NOMO-1 treated with DMSO at 0.1 percent for 48 hours (cell line): ENCODE results near the gene TAF13.
A peak's percentile ranks its signal among the peaks of the same experiment; 100 is the strongest.
"Not testable (repeated sequence)": the region's sequence is repeated elsewhere in the genome, so short reads cannot be mapped to it uniquely, and the experiment has no call there.

Experiments
- DNase-seq: peaks from one replicate; lab custom pipeline; 2025; ENCODE audit not compliant: unreplicated experiment; lab: John Stamatoyannopoulos, UW

TAF13 gene

DNA sequence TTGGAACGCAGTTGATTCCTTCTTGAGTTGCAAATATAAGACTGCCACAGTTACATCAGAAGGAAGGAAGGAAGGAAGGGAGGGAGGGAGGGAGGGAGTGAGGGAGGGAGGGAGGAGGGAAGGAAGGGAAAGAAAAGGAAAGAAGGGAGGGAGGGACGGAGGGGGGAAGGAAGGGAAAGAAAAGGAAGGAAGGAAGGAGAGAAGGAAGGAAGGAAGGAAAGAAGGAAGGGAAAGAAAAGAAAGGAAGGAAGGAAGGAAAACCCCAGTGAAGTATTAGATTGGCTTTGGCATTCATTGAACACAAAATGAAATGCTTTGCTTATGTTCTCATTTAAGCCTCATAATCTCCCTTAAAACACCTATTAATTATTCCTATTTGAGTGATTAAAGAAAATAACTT lies 27.5 kb downstream of the TAF13 start:
- no peak for DNase-seq

DNA sequence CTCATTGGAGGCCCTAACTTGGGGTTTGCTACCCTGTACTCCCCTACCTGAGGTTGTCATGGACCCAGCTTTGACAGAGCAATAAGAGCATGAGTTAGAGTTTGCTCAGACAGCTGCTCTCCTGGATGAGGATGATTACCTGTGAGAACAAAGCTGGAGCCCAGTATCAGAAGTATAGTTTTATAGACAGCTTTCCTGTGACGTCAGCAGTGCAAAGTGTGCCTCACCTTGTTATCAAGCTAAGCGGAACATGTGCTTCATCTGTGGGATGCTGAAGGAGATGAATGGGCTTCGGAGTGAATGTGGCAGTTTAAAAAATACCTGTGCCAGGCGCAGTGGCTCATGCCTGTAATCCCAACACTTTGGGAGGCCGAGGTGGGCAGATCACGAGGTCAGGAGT lies 28.5 kb downstream of the TAF13 start:
- DNase-seq = no peak

DNA sequence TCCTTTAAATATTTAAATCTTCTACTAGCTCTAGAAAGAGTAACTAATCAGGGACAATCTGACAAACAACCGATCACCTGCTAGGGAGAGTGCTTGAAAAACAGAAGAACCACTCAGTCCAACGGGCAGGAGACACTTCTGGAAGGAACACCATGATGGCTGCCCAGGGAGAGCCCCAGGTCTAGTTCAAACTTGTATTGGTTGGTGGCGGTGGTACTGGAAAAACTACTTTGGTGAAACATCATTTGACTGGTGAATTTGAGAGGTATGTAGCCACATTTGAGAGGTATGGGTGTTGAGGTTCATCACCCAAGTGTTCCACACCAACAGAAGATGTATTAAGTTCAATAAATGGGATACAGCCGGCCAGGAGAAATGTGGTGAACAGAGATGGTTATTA lies 29.1 kb downstream of the TAF13 start:
- no peak for DNase-seq

DNA sequence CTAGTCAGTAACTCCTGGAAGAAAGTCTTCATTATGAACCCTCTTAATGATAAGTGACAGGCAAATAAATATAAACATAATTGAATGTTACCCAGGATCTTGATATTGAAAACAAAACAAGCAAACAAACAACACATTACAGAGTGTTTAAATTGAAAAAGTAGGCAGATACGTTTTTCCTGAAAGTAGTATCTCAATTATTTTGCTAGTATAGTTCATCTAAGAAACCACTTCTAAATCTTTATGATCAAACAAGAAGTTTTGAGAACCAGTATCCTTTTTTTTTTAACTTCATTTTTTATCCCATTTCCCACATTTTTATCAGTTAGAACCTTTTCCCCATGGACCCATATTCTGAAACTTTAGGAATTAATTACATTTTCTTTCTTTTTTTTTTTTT lies 30.2 kb downstream of the TAF13 start:
- no peak for DNase-seq

DNA sequence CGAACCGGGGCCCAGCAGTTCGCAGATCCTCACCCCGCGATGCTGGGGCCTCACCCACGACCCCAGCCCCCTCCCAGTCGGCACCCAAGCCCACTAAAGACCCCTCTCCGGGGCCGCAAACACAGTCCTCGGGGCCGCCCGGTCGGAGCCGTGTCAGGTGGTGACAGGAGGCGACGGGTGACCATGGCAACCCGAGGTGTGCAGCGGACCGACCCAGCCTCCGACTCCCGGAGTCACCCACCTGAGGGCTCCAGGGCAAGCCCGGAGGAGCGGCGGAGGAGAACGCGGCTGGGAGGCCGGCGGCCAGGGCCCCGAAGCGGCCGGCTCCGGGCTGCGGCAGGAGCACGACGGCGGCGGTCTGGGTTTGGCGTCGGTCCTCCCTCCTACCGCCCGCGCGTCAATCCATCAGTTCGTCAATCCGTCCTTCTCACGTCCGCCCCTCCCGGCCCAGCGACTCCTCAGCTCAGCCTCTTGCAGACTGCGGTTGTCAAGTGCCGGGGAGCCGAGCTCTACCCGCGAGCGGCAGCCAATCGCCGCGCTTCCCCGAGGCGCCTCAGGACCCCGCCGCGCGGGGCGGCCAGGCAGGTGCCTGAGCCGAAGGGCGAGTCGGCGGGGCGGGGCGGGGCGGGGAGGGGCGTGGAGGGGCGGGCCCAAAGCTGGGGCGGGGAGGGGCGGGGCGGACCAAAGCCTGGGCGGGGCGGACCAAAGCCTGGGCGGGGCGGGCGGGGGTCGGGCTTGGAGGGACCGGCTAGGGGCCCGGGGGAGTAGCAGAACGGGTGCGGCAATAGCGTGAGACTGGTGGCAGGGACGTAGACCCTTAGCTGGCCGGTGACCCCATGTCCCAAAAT lies 34.0 kb downstream of the TAF13 start, which contains the start of gene WDR47:
TSS of gene WDR47 (minus strand) at position 482 of the 848 bp plus-strand sequence. CDS start 18,590 bp downstream, outside the sequence.
- DNase-seq = peak; percentile 94

DNA sequence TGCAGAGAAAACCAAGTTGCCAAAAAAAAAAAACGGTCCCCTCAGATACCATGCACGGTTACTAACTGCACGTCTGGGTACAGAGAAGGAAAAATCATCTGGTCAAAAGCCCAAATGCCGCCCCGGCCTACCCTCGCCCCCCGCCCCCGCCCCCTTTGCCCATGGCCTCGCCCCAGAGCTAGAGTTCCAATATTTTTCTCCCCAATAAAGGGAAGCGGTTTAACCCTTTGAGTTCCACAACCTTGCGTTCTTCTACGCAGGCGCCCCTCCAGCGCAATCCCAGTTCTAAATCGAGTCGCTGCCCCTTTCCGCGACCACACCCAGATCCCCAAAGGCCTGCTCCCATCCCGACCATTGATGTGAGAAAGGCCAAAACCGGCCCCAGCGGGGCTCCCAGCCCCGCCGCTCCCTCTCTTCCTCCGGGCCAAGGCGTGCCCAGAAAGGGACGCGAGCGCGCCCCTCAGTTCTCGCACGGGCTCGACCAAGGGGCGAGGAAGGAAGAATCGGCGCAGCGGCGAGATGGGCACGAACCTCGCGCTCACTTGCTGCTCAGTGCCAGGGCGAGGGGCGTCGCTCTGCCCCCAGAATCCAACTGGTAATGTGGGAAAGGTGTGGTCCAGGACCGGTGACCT lies 34.7 kb downstream of the TAF13 start:
- DNase-seq = peak; percentile 43

DNA sequence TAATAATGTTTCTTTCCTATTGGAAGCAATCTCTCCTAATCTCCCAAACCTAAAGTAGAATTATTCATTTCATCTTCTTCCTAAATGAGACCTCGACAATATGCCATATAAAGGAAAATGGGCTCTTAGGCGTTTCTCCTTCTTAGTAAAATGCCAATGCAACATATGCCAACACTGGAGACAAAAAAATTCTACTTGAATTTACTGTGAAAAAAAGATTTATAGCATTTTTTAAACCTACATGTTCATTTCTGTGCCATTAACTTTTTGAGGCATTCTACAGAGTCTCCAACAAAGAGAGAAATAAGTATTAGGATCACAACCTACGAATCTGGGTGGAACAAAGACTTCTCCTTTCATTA lies 35.2 kb downstream of the TAF13 start:
- no peak for DNase-seq

DNA sequence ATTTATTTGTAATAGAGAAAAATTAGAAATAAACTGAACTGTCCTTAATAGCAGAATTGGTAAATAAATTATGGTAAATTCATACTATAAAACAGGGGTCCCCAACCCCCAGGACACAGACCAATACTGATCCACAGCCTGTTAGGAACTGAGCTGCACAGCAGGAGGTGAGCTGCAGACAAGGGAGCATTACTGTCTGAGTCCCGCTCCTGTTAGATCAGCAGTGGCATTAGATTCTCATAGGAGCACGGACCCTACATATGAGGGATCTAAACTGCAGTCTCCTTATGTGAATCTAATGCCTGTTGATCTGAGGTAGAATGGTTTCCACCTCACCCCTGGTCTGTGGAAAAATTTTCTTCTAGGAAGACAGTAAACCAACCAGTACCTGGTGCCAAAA lies 41.4 kb downstream of the TAF13 start:
- no peak for DNase-seq

DNA sequence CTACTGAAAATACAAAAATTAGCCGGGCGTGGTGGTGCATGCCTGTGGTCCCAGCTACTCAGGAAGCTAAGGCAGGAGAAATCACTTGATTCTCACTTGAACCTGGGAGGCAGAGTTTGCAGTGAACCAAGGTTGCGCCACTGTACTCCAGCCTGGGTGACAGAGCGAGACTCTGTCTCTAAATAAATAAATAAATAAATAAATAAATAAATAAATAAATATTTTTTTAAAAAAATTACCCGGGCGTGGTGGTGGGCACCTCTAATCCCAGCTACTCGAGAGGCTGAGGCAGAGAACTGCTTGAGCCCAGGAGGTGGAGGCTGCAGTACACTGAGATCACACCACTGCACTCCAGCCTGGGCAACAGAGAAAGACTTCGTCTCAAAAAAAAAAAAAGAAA lies 46.3 kb downstream of the TAF13 start:
- not testable (repeated sequence) for DNase-seq

DNA sequence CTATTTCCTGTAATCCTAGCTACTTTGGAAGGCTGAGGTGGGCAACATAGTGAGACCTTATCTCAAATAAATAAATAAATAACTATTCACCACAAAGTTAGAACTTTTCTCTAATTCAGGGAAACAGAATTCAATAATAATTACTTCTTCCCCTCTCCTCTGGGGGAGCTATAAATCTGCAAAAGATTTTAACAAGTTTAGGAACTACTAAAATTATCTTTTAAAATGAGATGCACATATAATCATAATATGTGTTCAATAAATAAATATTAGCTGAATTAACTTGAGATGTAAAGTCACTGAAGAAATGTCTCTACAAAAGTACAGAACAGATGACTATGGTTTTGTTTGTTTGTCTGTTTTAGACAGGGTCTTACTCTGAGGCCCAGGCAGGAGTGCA lies 48.0 kb downstream of the TAF13 start:
- no peak for DNase-seq

DNA sequence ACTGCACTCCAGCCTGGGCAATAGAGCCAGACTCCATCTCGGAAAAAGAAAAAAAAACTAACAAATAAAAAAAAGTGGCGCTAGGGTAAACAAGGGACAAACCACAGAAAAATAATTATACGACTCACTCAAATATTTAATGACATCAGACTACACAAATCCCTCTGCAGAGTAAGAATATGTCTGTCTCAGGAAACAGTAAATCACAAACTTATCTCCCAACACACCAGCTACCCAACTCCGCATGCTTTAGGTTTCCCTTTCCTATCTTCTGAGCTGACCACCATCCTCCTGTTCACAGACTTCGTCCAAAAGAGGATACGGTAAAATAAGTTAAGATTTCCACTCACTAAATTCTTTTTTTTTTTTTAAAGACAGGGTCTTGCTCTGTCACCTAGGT lies 50.1 kb downstream of the TAF13 start:
- no peak for DNase-seq

DNA sequence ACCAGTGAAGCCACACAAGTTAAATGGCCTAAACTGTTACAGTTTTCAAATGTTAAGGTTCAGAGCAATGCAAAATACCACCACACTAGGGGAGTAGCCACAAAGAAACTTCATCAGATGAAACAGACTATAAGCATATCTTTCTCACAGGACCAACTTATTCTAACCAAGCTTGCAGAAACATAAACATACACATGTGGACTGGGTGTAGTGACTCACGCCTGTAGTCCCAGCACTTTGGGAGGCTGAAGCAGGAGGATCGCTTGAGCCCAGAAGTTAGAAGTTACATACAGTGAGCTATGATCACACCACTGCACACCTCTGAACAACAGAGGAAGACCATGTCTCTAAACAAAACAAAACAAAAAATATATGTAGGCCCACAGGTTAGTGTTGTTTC lies 51.2 kb downstream of the TAF13 start:
- DNase-seq = no peak

DNA sequence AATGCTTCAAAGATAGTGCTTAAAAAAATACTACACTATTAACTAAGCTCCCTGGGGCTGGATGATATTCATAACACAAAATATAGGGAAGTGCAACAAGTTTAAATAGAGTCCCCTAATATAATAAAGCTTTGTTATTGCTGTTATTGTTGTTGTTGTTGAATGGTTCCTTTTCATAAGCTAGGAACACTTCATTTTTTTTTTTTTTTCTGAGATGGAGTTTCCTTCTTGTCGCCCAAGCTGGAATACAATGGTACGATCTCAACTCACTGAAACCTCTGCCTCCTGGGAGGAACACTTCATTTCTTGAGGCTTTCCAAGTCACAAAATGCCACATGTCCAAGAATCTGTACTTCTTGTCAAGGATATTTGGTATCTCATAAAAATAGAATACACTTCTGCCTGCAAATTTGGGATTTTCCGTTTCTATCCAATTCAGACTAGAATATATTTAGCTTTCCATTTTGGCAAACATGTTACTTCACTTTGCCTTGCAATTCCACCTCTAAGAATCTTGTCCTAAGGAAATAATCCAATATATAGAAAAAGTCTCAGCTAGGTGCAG lies 55.0 kb downstream of the TAF13 start:
- DNase-seq = no peak

DNA sequence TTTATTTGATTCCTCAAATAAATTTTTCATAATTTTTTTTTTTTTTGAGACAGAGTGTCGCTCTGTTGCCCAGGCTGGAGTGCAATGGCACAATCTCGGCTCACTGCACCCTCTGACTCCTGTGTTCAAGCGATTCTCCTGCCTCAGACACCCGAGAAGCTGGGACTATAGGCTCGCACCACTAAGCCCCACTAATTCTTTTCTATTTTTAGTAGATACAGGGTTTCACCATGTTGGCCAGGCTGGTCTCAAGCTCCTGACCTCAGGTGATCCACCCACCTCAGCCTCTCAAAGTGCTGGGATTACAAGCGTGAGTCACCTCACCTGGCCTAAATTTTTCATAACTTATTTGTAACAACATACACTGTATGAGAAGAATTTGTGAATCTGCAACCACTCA lies 58.1 kb downstream of the TAF13 start:
- DNase-seq = not testable (repeated sequence)

DNA sequence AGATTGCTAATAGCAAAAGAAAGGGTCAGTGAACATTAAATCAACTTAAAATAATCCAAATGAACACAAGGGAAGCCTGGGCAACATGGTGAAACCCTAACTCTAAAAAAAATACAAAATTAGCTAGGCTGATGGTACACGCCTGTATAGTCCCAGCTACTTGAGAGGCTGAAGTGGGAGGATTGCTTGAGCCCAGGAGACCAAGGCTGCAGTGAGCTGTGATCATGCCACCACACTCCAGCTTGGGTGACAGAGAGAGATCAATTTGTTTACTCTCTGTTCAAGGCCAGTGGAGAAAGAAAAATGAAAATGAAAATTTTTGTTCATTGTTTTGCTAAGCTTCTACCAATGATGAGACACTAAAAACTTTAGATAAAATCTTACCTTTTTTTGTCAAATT lies 58.7 kb downstream of the TAF13 start:
- DNase-seq = no peak
